Type B pancreatic cell (in vitro differentiated cells): Measurements from ENCODE around the gene DGKG. TPM values are rescaled to one million over a fixed set of nuclear protein-coding genes. Genes with fewer than 3 reads are reported as not detected.
A peak's percentile ranks its signal among the peaks of the same experiment; 100 is the strongest.

Experiments
- DNase-seq: peaks from one replicate; pipeline ENCODE4 v3.0.0; 2021; ENCODE audit warnings: mixed read lengths; ENCODE audit not compliant: unreplicated experiment; ENCODE audit errors: extremely low spot score
- H3K27ac Mint-ChIP-seq: 2 replicates; pipeline ENCODE4 v1.8.0; 2021; ENCODE audit warnings: mild to moderate bottlenecking, mixed read lengths
- H3K27me3 Mint-ChIP-seq: 2 replicates; pipeline ENCODE4 v1.8.0; 2021; ENCODE audit warnings: mixed read lengths
- H3K36me3 Mint-ChIP-seq: 2 replicates; pipeline ENCODE4 v1.8.0; 2021; ENCODE audit warnings: mixed read lengths
- H3K4me1 Mint-ChIP-seq: one replicate; pipeline ENCODE4 v1.8.0; 2021; ENCODE audit warnings: mixed read lengths; ENCODE audit not compliant: unreplicated experiment
- H3K4me3 Mint-ChIP-seq: 2 replicates; pipeline ENCODE4 v1.8.0; 2021; ENCODE audit warnings: mild to moderate bottlenecking, mixed read lengths
- H3K9me3 Mint-ChIP-seq: 2 replicates; pipeline ENCODE4 v1.8.0; 2021; ENCODE audit warnings: mixed read lengths
- CTCF ChIP-seq: fragments of 200-600 bp; sonication (generic); conservative IDR thresholded peaks from 2 replicates; pipeline ENCODE4 v1.5.0; 2021; ENCODE audit warnings: antibody characterized with exemption, mild to moderate bottlenecking
- total RNA-seq: library from RNA; stranded (reverse); gene quantifications from 2 replicates; pipeline ENCODE4 v1.2.1, GENCODE V29; 2021; ENCODE audit warnings: low replicate concordance

DGKG gene
- total RNA-seq, 1 donor from 2014 or later = 11.6 TPM

GRCh38 chr3:186221760-186222378 is 140.2 kb downstream of the DGKG start:
- no peak for TF ChIP-seq CTCF
- no peak overlapping the region for H3K4me3 Mint-ChIP-seq
- H3K4me1 Mint-ChIP-seq = peaks cover 8% of the 10 kb centered on the region
- no peaks in the 10 kb centered on the region for H3K9me3 Mint-ChIP-seq
- H3K27me3 Mint-ChIP-seq = peaks cover 27% of the 10 kb centered on the region
- H3K27ac Mint-ChIP-seq = no peak overlapping the region
- H3K36me3 Mint-ChIP-seq = no peaks in the 10 kb centered on the region
- no peak for DNase-seq

GRCh38 chr3:186220911-186221645 is 141.0 kb downstream of the DGKG start:
- H3K27me3 Mint-ChIP-seq = peaks cover 25% of the 10 kb centered on the region
- H3K9me3 Mint-ChIP-seq = no peaks in the 10 kb centered on the region
- DNase-seq = no peak
- peak; percentile 13 for TF ChIP-seq CTCF
- H3K4me1 Mint-ChIP-seq = peaks cover 8% of the 10 kb centered on the region
- no peaks in the 10 kb centered on the region for H3K36me3 Mint-ChIP-seq
- H3K27ac Mint-ChIP-seq = no peak overlapping the region
- H3K4me3 Mint-ChIP-seq = no peak overlapping the region

- no peak for TF ChIP-seq CTCF
- H3K4me1 Mint-ChIP-seq = peaks cover 8% of the 10 kb centered on the region
- no peaks in the 10 kb centered on the region for H3K9me3 Mint-ChIP-seq
Observed at GRCh38 chr3:186220365-186220764, 141.7 kb downstream of the DGKG start.

GRCh38 chr3:186219211-186219638 is 142.8 kb downstream of the DGKG start:
- Mint-ChIP-seq H3K9me3 (peaks cover 4% of the 10 kb centered on the region), H3K4me1 (peaks cover 13% of the 10 kb centered on the region), H3K27me3 (peaks cover 13% of the 10 kb centered on the region), H3K4me3 (no peak overlapping the region), H3K27ac (no peak overlapping the region), H3K36me3 (no peaks in the 10 kb centered on the region)
- DNase-seq = no peak
- no peak for TF ChIP-seq CTCF

More at GRCh38 chr3:186220365-186220764, 141.7 kb downstream of the DGKG start:
- peaks cover 19% of the 10 kb centered on the region for H3K27me3 Mint-ChIP-seq
- no peaks in the 10 kb centered on the region for H3K36me3 Mint-ChIP-seq
- H3K4me3 Mint-ChIP-seq = no peak overlapping the region
- DNase-seq = no peak
- no peak overlapping the region for H3K27ac Mint-ChIP-seq

GRCh38 chr3:186218421-186218820 is 143.6 kb downstream of the DGKG start:
- no peak overlapping the region for H3K27ac Mint-ChIP-seq
- no peak for DNase-seq
- H3K4me1 Mint-ChIP-seq = peaks cover 13% of the 10 kb centered on the region
- no peak overlapping the region for H3K4me3 Mint-ChIP-seq
- H3K36me3 Mint-ChIP-seq = no peaks in the 10 kb centered on the region
- peaks cover 4% of the 10 kb centered on the region for H3K9me3 Mint-ChIP-seq
- peaks cover 5% of the 10 kb centered on the region for H3K27me3 Mint-ChIP-seq
- no peak for TF ChIP-seq CTCF
